BE2C (cell line): ENCODE measurements around the gene HIPK1.
A peak's percentile ranks its signal among the peaks of the same experiment; 100 is the strongest.
"Not testable (repeated sequence)": the region's sequence is repeated elsewhere in the genome, so short reads cannot be mapped to it uniquely, and the experiment has no call there.

Experiments used
- DNase-seq: peaks from one replicate; pipeline ENCODE4 v3.0.0-alpha.2; 2020
- H3K27me3 ChIP-seq: fragments of 250-450 bp; sonication (Bioruptor Pico); 2 replicates; pipeline ENCODE4 v1.5.1; 2020; ENCODE audit warnings: mild to moderate bottlenecking
- H3K36me3 ChIP-seq: fragments of 250-450 bp; sonication (Bioruptor Pico); 2 replicates; pipeline ENCODE4 v1.5.1; 2020; ENCODE audit warnings: mild to moderate bottlenecking
- H3K4me1 ChIP-seq: fragments of 250-450 bp; sonication (Bioruptor Pico); 2 replicates; pipeline ENCODE4 v1.5.1; 2020
- H3K4me3 ChIP-seq: 2 replicates; pipeline ENCODE4 v1.5.1; 2011; ENCODE audit warnings: low read depth, low read length
- H3K9me3 ChIP-seq: fragments of 250-450 bp; sonication (Bioruptor Pico); 2 replicates; pipeline ENCODE4 v1.5.1; 2020
- TF ChIP-seq, protein P1 (sequence below): IDR thresholded peaks from 2 replicates; pipeline ENCODE4 v1.5.1; 2012; ENCODE audit warnings: mild to moderate bottlenecking, low read depth, low read length

Gene HIPK1

DNA sequence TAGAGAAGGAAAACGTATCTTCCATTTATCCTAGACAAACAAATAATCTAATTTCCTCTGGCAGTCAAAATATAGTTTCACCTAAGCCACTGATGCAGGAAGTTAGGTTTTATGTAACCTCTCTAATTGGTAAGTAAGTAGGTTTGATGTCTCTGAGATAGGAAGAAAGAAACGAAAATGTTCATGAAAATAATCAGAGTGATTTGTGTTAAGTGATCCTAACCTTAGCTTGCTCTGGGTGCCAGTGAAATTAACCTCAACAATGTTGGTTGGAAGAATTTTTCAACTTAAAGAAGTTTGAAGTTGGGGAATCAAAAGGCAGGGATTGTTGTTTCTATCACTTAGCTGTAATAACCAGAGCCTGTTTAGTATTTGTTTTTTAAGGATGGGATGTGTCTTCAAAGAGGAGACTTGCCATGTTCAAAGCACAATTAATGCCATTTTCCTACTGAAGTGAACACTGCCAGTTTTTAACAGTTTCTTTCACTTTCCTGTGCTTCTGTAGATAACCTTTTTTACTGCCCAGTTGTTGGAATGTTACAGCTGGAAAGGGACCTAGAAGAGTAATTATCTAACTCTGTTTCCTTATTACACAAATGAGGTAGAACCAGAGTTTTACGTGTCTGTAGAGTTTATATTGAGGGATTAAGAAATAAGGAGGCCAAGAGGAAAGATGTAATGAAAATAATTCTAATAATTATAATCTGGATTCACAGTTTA is 18.4 kb downstream of the HIPK1 start:
- H3K9me3 ChIP-seq = no peaks in the 10 kb centered on the region; the same call in 1 of the 2 replicates
- H3K4me1 ChIP-seq = peaks cover 9% of the 10 kb centered on the region
- no peaks in the 10 kb centered on the region for H3K27me3 ChIP-seq
- DNase-seq = no peak
- peaks cover 9% of the 10 kb centered on the region for H3K36me3 ChIP-seq
- TF ChIP-seq, protein P1, sequence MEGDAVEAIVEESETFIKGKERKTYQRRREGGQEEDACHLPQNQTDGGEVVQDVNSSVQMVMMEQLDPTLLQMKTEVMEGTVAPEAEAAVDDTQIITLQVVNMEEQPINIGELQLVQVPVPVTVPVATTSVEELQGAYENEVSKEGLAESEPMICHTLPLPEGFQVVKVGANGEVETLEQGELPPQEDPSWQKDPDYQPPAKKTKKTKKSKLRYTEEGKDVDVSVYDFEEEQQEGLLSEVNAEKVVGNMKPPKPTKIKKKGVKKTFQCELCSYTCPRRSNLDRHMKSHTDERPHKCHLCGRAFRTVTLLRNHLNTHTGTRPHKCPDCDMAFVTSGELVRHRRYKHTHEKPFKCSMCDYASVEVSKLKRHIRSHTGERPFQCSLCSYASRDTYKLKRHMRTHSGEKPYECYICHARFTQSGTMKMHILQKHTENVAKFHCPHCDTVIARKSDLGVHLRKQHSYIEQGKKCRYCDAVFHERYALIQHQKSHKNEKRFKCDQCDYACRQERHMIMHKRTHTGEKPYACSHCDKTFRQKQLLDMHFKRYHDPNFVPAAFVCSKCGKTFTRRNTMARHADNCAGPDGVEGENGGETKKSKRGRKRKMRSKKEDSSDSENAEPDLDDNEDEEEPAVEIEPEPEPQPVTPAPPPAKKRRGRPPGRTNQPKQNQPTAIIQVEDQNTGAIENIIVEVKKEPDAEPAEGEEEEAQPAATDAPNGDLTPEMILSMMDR = no peak
- no peak overlapping the region for H3K4me3 ChIP-seq

DNA sequence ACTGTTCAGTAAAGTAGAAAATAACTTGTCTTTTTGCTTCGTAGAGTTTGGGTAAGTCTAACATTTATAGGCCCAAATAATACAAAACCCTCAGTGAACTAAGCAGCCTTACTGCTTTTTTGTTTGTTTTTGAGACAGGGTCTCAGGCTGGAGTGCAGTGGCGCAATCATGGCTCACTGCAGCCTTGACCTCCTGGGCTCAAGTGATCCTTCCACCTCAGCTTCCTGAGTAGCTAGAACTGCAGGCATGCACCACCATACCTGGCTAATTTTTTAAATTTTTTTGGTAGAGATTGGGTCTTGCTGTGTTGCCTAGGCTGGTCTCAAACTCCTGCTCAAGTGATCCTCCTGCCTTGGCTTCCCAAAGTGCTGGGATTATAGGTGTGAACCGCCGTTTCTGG is 19.0 kb downstream of the HIPK1 start:
- not testable (repeated sequence) for DNase-seq, H3K36me3 ChIP-seq, H3K4me3 ChIP-seq, H3K4me1 ChIP-seq, H3K27me3 ChIP-seq, H3K9me3 ChIP-seq

DNA sequence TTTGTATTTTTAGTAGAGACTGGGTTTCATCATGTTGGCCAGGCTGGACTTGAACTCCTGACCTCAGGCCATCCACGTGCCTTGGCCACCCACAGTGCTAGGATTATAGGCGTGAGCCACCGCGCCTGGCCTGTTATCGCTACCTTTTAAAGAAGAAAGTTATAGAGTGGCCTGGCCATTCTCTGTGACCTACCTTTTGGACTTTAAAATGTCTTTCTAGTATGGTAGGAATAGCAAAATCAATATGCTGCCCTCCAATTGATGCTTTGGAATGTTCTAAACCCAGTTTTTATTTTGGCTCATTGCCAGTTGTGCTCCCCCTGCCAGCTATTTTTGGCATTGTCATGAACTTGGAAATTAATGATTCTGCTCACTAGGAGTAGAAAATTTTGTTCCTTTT is 19.9 kb downstream of the HIPK1 start:
- no peaks in the 10 kb centered on the region; the same call in 1 of the 2 replicates for H3K36me3 ChIP-seq

DNA sequence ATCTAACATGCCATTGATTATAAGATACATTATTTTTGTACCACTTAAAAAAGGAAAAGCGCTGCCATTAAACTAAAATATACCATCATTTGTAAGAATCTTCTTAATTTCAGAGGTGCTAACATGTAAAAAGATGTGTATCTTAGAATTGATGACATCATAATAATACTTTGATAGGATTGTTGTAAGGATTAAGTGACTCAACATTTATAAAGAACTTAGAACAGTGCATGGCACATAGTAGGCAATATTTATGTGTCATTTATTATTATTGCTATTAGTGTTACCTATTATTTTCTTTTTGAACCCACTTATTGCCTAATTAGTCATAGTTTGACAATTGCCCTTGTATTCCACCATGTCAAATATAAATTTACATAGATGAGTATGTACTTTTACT is 21.8 kb downstream of the HIPK1 start:
- DNase-seq = no peak
- Histone ChIP-seq H3K27me3 (no peaks in the 10 kb centered on the region), H3K36me3 (no peaks in the 10 kb centered on the region), H3K9me3 (no peaks in the 10 kb centered on the region), H3K4me3 (no peak overlapping the region), H3K4me1 (peaks cover 9% of the 10 kb centered on the region)
- TF ChIP-seq, protein P1 = no peak

More for the DNA sequence above, 19.9 kb downstream of the HIPK1 start:
- no peaks in the 10 kb centered on the region for H3K9me3 ChIP-seq
- H3K27me3 ChIP-seq = no peaks in the 10 kb centered on the region
- H3K4me1 ChIP-seq = peaks cover 9% of the 10 kb centered on the region
- H3K4me3 ChIP-seq = no peak overlapping the region
- TF ChIP-seq, protein P1 = peak; percentile 53
- no peak for DNase-seq

DNA sequence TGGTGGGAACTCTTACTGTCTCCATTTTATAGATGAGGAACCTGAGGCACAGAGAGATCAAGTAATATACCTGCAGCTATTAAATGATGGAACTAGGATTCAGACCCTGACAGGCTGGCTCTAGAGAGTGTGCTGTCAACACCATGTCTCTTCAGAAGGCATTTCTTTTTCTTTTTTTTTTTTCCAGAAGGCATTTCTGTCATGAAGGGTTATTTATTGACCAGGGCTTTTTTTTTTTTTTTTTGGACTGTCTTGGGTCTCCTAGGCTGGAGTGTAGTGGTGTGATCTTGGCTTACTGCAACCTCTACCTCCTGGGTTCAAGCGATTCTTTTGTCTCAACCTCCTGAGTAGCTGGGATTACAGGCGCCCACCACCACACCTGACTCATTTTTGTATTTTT is 22.6 kb downstream of the HIPK1 start:
- TF ChIP-seq, protein P1 = no peak
- Histone ChIP-seq H3K4me3 (no peak overlapping the region), H3K36me3 (peaks cover 4% of the 10 kb centered on the region; the same call in 1 of the 2 replicates), H3K27me3 (no peaks in the 10 kb centered on the region), H3K4me1 (peaks cover 6% of the 10 kb centered on the region), H3K9me3 (no peaks in the 10 kb centered on the region)
- DNase-seq = no peak

DNA sequence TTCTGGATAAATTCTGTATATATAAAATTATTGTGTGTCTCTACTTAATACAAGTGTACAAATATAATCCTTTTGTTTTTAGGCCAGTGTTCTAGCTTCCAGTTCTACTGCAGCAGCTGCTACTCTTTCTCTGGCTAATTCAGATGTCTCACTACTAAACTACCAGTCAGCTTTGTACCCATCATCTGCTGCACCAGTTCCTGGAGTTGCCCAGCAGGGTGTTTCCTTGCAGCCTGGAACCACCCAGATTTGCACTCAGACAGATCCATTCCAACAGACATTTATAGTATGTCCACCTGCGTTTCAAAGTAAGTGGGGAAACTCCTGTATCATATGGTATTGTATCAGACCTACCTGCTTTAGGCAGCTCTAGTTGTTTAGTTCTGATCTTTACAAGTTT is 28.9 kb downstream of the HIPK1 start:
- TF ChIP-seq, protein P1 = peak; percentile 22
- Histone ChIP-seq H3K36me3 (peaks cover 15% of the 10 kb centered on the region), H3K9me3 (no peaks in the 10 kb centered on the region), H3K4me1 (no peaks in the 10 kb centered on the region), H3K4me3 (no peak overlapping the region), H3K27me3 (no peaks in the 10 kb centered on the region)
- DNase-seq = peak; percentile 22
